K562 (cell line): ENCODE measurements around the gene MCL1. TPM values are rescaled to one million over a fixed set of nuclear protein-coding genes. Genes with fewer than 3 reads are reported as not detected.
A peak's percentile ranks its signal among the peaks of the same experiment; 100 is the strongest.

ENCODE experiments used
- E2F3 ChIP-seq: fragments of 250-450 bp; sonication (Bioruptor Pico); IDR thresholded peaks from 2 replicates; pipeline ENCODE4 v1.4.0; 2020; ENCODE audit warnings: mild to moderate bottlenecking
- FOXK2 ChIP-seq, 2 experiments: fragments of 450-650 bp; IDR thresholded peaks in 1 of 2; conservative IDR thresholded peaks in 1 of 2; 2 replicates each; pipeline ENCODE4 v1.6.1; 2016; ENCODE audit warnings: low read depth in 2 of 2, mild to moderate bottlenecking in 1 of 2
- MAFK ChIP-seq: IDR thresholded peaks from 2 replicates; pipeline ENCODE4 v1.6.1; 2011; ENCODE audit warnings: low read length, improper control_type of control experiment
- NCOR1 ChIP-seq: fragments of 450-650 bp; IDR thresholded peaks from 2 replicates; pipeline ENCODE4 v1.6.1; 2016; ENCODE audit warnings: mild to moderate bottlenecking, moderate library complexity
- POU5F1 ChIP-seq: fragments of 150-350 bp; IDR thresholded peaks from 2 replicates; pipeline ENCODE4 v1.6.1; 2014; ENCODE audit warnings: borderline replicate concordance, low read length, low read depth, mild to moderate bottlenecking; ENCODE audit not compliant: partially characterized antibody
- SOX6 ChIP-seq: fragments of 450-650 bp; IDR thresholded peaks from 2 replicates; pipeline ENCODE4 v1.6.1; 2014; ENCODE audit warnings: mild to moderate bottlenecking
- YY1 ChIP-seq, 3 experiments: IDR thresholded peaks; 2 replicates each; pipeline ENCODE4 v1.6.1; 2011; ENCODE audit warnings: low read length in 2 of 3, mild to moderate bottlenecking in 2 of 3, moderate library complexity in 2 of 3, borderline replicate concordance in 1 of 3, control low read depth in 1 of 3, low read depth in 1 of 3; ENCODE audit not compliant: insufficient read depth in 3 of 3, insufficient replicate concordance in 2 of 3, control insufficient read depth in 1 of 3, insufficient read length in 1 of 3; ENCODE audit errors: extremely low read depth in 1 of 3
- ZNF175 ChIP-seq: fragments of 200-800 bp; sonication (Bioruptor generic); IDR thresholded peaks from 2 replicates; pipeline ENCODE4 v1.6.1; 2016; ENCODE audit warnings: low read depth, mild to moderate bottlenecking, missing genetic modification characterization, missing compliant biosample characterization
- ZNF696 ChIP-seq: fragments of 250-450 bp; sonication (Bioruptor Pico); conservative IDR thresholded peaks from 2 replicates; pipeline ENCODE4 v1.4.0; 2020; ENCODE audit warnings: mild to moderate bottlenecking, moderate library complexity
- ZNF785 ChIP-seq: fragments of 250-450 bp; sonication (Bioruptor Pico); IDR thresholded peaks from 2 replicates; pipeline ENCODE4 v1.4.0; 2020; ENCODE audit warnings: mild to moderate bottlenecking
- polyA plus RNA-seq, 8 experiments: library from polyadenylated mRNA; depleted of rRNA in 4 of 8; stranded (reverse) in 5 of 8; unstranded in 3 of 8; fragments of >200 nt; fragmentation: Nextera tagmentation in 2 of 8; fragmentation: Illumina TruSeq in 1 of 8; extraction: Ambion mirVana in 2 of 8; extraction: Trizol in 1 of 8; gene quantifications; 2 replicates each; pipeline versions ENCODE4 v1.2.1 to v1.2.3, GENCODE V29; 2011 to 2014; ENCODE audit warnings: inconsistent platforms in 1 of 8, missing spikeins in 1 of 8
- total RNA-seq, 7 experiments: library from RNA; depleted of rRNA in 6 of 7; stranded (reverse); fragments of >200 nt in 6 of 7; fragmentation: Illumina TruSeq in 2 of 7; extraction: Trizol in 2 of 7; gene quantifications; 2 replicates each; pipeline versions ENCODE4 v1.2.1 to v1.2.3, GENCODE V29; 2011 to 2021; ENCODE audit warnings: low replicate concordance in 1 of 7
- TF ChIP-seq, protein P1 (sequence below), 2 experiments: fragments of 450-650 bp; formaldehyde crosslinking in 1 of 2; IDR thresholded peaks; 2 replicates each; pipeline versions ENCODE4 v1.4.0 to v1.6.1; 2014 to 2020; ENCODE audit warnings: mild to moderate bottlenecking in 2 of 2, borderline replicate concordance in 1 of 2, low read depth in 1 of 2
- TF ChIP-seq, protein P2 (sequence below), 2 experiments: fragments of 250-450 bp in 1 of 2; fragments of 450-650 bp in 1 of 2; sonication (Bioruptor Pico) in 1 of 2; IDR thresholded peaks; 2 replicates each; pipeline versions ENCODE4 v1.6.1 to v1.8.0; 2016 to 2021; ENCODE audit warnings: mild to moderate bottlenecking in 2 of 2, moderate library complexity in 2 of 2, missing compliant biosample characterization in 1 of 2, missing genetic modification characterization in 1 of 2
- TF ChIP-seq, protein P3 (sequence below): fragments of 450-650 bp; IDR thresholded peaks from 2 replicates; pipeline ENCODE4 v1.6.1; 2016; ENCODE audit warnings: mild to moderate bottlenecking

MCL1 gene
- total and polyA plus RNA-seq, 9 of the 15 experiments (the other 6 are each of a cell fraction or from before 2014, with no cell fraction given) = 27.1 to 224 (median 138) TPM

DNA sequence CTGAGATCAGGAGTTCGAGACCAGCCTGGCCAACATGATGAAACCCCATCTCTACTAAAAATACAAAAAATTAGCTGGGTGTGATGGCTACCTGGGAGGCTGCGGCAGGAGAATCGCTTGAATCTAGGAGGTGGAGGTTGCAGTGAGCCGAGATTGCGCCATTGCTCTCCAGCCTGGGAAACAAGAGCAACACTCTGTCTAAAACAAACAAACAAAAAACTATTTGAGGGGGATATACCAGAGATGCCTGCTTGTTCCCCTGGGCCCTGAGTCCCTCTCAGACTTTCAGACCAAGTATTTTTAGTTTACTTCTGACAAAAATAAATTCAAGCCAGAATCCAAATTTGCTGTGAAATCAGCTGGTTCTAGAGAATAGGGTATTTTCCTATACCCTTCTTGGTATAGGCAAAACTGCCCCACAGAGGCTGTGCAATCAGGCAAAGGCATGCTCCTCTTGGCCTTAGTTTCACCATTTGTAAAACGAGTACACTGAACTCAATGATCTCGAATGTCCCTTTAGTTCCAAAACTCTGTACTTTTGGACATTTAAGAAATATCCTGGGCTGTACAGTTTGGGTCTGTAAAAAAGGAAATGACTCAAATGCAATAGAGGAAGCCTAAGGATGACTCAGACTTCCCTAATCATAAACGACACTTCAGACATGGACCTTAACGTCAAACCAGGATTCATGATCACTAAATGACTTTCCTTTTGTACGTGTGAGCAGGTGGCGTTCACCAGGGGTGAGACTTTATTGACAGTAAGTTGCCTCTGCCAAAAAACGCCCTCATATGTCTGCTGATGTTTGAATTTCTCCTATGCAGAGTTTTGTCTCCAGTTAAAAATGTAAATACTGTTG lies 33.9 kb upstream of the MCL1 start (continued):
- TF ChIP-seq, protein P1, sequence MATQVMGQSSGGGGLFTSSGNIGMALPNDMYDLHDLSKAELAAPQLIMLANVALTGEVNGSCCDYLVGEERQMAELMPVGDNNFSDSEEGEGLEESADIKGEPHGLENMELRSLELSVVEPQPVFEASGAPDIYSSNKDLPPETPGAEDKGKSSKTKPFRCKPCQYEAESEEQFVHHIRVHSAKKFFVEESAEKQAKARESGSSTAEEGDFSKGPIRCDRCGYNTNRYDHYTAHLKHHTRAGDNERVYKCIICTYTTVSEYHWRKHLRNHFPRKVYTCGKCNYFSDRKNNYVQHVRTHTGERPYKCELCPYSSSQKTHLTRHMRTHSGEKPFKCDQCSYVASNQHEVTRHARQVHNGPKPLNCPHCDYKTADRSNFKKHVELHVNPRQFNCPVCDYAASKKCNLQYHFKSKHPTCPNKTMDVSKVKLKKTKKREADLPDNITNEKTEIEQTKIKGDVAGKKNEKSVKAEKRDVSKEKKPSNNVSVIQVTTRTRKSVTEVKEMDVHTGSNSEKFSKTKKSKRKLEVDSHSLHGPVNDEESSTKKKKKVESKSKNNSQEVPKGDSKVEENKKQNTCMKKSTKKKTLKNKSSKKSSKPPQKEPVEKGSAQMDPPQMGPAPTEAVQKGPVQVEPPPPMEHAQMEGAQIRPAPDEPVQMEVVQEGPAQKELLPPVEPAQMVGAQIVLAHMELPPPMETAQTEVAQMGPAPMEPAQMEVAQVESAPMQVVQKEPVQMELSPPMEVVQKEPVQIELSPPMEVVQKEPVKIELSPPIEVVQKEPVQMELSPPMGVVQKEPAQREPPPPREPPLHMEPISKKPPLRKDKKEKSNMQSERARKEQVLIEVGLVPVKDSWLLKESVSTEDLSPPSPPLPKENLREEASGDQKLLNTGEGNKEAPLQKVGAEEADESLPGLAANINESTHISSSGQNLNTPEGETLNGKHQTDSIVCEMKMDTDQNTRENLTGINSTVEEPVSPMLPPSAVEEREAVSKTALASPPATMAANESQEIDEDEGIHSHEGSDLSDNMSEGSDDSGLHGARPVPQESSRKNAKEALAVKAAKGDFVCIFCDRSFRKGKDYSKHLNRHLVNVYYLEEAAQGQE (IDR thresholded peaks at IDR 0.05; ENCODE audit: borderline replicate concordance) = no peak
- TF ChIP-seq, protein P1 (CRISPR knock-in tag; IDR thresholded peaks at IDR 0.05; ENCODE audit: low read depth) = no peak
- TF ChIP-seq SOX6 = peak; percentile 28; the same call in 1 of the 2 replicates
- TF ChIP-seq, protein P2, sequence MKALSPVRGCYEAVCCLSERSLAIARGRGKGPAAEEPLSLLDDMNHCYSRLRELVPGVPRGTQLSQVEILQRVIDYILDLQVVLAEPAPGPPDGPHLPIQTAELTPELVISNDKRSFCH (CRISPR knock-in tag; IDR thresholded peaks at IDR 0.05) = no peak
- TF ChIP-seq, protein P2 (tag; IDR thresholded peaks at IDR 0.05) = peak; percentile 52; the same call in 1 of the 2 replicates
- TF ChIP-seq YY1 (IDR thresholded peaks at IDR 0.05; ENCODE audit: borderline replicate concordance in 1 of 3, control insufficient read depth in 1 of 3, extremely low read depth in 1 of 3, insufficient read depth in 3 of 3, insufficient read length in 1 of 3, insufficient replicate concordance in 2 of 3, low read depth in 1 of 3, low read length in 2 of 3) = no peak
- TF ChIP-seq NCOR1 = peak; percentile 74
- TF ChIP-seq, protein P3, sequence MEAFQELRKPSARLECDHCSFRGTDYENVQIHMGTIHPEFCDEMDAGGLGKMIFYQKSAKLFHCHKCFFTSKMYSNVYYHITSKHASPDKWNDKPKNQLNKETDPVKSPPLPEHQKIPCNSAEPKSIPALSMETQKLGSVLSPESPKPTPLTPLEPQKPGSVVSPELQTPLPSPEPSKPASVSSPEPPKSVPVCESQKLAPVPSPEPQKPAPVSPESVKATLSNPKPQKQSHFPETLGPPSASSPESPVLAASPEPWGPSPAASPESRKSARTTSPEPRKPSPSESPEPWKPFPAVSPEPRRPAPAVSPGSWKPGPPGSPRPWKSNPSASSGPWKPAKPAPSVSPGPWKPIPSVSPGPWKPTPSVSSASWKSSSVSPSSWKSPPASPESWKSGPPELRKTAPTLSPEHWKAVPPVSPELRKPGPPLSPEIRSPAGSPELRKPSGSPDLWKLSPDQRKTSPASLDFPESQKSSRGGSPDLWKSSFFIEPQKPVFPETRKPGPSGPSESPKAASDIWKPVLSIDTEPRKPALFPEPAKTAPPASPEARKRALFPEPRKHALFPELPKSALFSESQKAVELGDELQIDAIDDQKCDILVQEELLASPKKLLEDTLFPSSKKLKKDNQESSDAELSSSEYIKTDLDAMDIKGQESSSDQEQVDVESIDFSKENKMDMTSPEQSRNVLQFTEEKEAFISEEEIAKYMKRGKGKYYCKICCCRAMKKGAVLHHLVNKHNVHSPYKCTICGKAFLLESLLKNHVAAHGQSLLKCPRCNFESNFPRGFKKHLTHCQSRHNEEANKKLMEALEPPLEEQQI = no peak
- no peak for TF ChIP-seq POU5F1
- TF ChIP-seq ZNF696 (CRISPR knock-in tag) = no peak
- peak; percentile 97 for TF ChIP-seq ZNF175 (CRISPR knock-in tag)
- TF ChIP-seq MAFK = peak; percentile 70
- no peak for TF ChIP-seq E2F3 (CRISPR knock-in tag)
- peak in 1 of 2 experiments; percentile 11; a peak in 1 of 4 replicates for TF ChIP-seq FOXK2 (conservative IDR thresholded peaks at IDR 0.05 in 1 of 2, IDR thresholded peaks at IDR 0.05 in 1 of 2; ENCODE audit: low read depth in 2 of 2)
- TF ChIP-seq ZNF785 (CRISPR knock-in tag) = no peak
